ENCODE results near the gene CACNA1B.

GRCh38 chr9:138078846-138079245 is 201.3 kb downstream of the CACNA1B start:
- TF ChIP-seq POLR2AphosphoS5 (IDR thresholded peaks at IDR 0.05) (no peak), CTCF (IDR thresholded peaks at IDR 0.05) (no peak), POLR2A (IDR thresholded peaks at IDR 0.05; ENCODE audit: low read depth) (no peak)

Data from esophagus muscularis mucosa (tissue), 3 donors.